Endothelial cell of umbilical vein (primary cell): ENCODE results near the gene IGSF9. TPM values are rescaled to one million over a fixed set of nuclear protein-coding genes. Genes with fewer than 3 reads are reported as not detected.

Experiments
- BruUV-seq: library from RNA; stranded (reverse); fragments of 400-500 nt; replicated peaks from 2 replicates; lab custom pipeline; 2021; lab: Mats Ljungman, UMichigan
- CTCF ChIA-PET: fragments of 300-600, 350-600 bp; sonication (Branson Sonifier 250); formaldehyde crosslinking; loops from one replicate; lab custom pipeline; 2021; ENCODE audit warnings: antibody characterized with exemption, inconsistent platforms; lab: Charles Lee
- POLR2A ChIA-PET: fragments of 300-600, 350-600 bp; sonication (Branson Sonifier 250); formaldehyde crosslinking; loops from one replicate; lab custom pipeline; 2021; ENCODE audit warnings: antibody characterized with exemption, inconsistent platforms; lab: Charles Lee
- DNase-seq: peaks from one replicate; pipeline ENCODE4 v3.0.0-alpha.2; 2011; ENCODE audit warnings: low read depth, low spot score
- FAIRE-seq: peaks from 2 replicates; lab custom pipeline; 2011; peaks lifted over from hg19 to GRCh38; lab: Jason Lieb, UNC
- H2AFZ ChIP-seq: 2 replicates; pipeline ENCODE4 v1.6.0; 2012; ENCODE audit warnings: low read depth, low read length, control low read depth, inconsistent platforms
- H3K27ac ChIP-seq: 2 replicates; pipeline ENCODE4 v1.5.1; 2011; ENCODE audit warnings: low read depth, mild to moderate bottlenecking, control low read depth, low read length, moderate library complexity; ENCODE audit not compliant: insufficient read depth
- H3K27me3 ChIP-seq, 2 experiments: 2 replicates each; pipeline versions ENCODE4 v1.6.0 to v1.6.1; 2011; ENCODE audit warnings: low read length in 2 of 2, mixed read lengths in 1 of 2; ENCODE audit not compliant: control insufficient read depth in 2 of 2, insufficient read depth in 2 of 2
- H3K36me3 ChIP-seq, 2 experiments: 2 replicates in 1 of 2; 3 replicates in 1 of 2; pipeline ENCODE4 v1.5.1; 2011; ENCODE audit warnings: low read length in 2 of 2, mild to moderate bottlenecking in 1 of 2, moderate library complexity in 1 of 2; ENCODE audit not compliant: control insufficient read depth in 2 of 2, insufficient read depth in 2 of 2; ENCODE audit errors: extremely low read depth in 1 of 2
- H3K4me1 ChIP-seq: 3 replicates; pipeline ENCODE4 v1.5.1; 2011; ENCODE audit warnings: mild to moderate bottlenecking, low read length; ENCODE audit not compliant: control insufficient read depth, insufficient read depth; ENCODE audit errors: extremely low read depth
- H3K4me2 ChIP-seq: 2 replicates; pipeline ENCODE4 v1.6.1; 2011; ENCODE audit warnings: low read length, control low read depth, mixed read lengths; ENCODE audit not compliant: insufficient read depth
- H3K4me3 ChIP-seq, 3 experiments: fragments of 200-600 bp in 1 of 3; sonication (generic), shearing (Covaris generic) in 1 of 3; replicated peaks in 1 of 3; 2 replicates each; pipeline ENCODE4 v1.5.1; 2011 to 2016; ENCODE audit warnings: control low read depth in 3 of 3, low read length in 3 of 3, mild to moderate bottlenecking in 2 of 3, inconsistent platforms in 1 of 3, low read depth in 1 of 3, moderate library complexity in 1 of 3; ENCODE audit not compliant: insufficient read depth in 1 of 3
- H3K79me2 ChIP-seq: 2 replicates; pipeline ENCODE4 v1.6.0; 2012; ENCODE audit warnings: low read length, inconsistent platforms; ENCODE audit not compliant: control insufficient read depth, insufficient read depth
- H3K9ac ChIP-seq: replicated peaks from 2 replicates; pipeline ENCODE3; 2011; ENCODE audit warnings: low read length, control low read depth; ENCODE audit not compliant: insufficient read depth; ENCODE audit errors: extremely low read depth
- H3K9me1 ChIP-seq: replicated peaks from 3 replicates; pipeline ENCODE4 v1.6.0; 2011; ENCODE audit warnings: mild to moderate bottlenecking, low read length; ENCODE audit not compliant: control insufficient read depth, insufficient read depth; ENCODE audit errors: extremely low read depth
- H3K9me3 ChIP-seq: replicated peaks from 2 replicates; pipeline ENCODE4 v1.5.1; 2012; ENCODE audit warnings: low read length, inconsistent platforms; ENCODE audit not compliant: control insufficient read depth, insufficient read depth
- H4K20me1 ChIP-seq: replicated peaks from 2 replicates; pipeline ENCODE3; 2011; ENCODE audit warnings: mild to moderate bottlenecking, low read length; ENCODE audit not compliant: control insufficient read depth, insufficient read depth; ENCODE audit errors: extremely low read depth
- CTCF ChIP-seq, 2 donors: IDR thresholded peaks; 1 replicate in 1 of 2; 2 replicates in 1 of 2; pipeline ENCODE4 v1.5.1; 2011; ENCODE audit warnings: low read length in 2 of 2, mild to moderate bottlenecking in 2 of 2, moderate library complexity in 2 of 2, control low read depth in 1 of 2, inconsistent platforms in 1 of 2, low read depth in 1 of 2; ENCODE audit not compliant: insufficient read depth in 1 of 2; ENCODE audit errors: extremely low read depth in 1 of 2
- EZH2 ChIP-seq: IDR thresholded peaks from 2 replicates; pipeline ENCODE4 v1.6.1; 2012; ENCODE audit warnings: borderline replicate concordance, low read depth, mild to moderate bottlenecking, moderate library complexity, low read length, inconsistent platforms; ENCODE audit not compliant: severe bottlenecking
- FOS ChIP-seq: IDR thresholded peaks from 2 replicates; pipeline ENCODE4 v1.6.1; 2011; ENCODE audit warnings: mild to moderate bottlenecking, low read length, moderate library complexity, borderline replicate concordance; ENCODE audit not compliant: insufficient read depth
- GATA2 ChIP-seq: IDR thresholded peaks from 2 replicates; pipeline ENCODE4 v1.7.0; 2011; ENCODE audit warnings: low read depth, mild to moderate bottlenecking, moderate library complexity, mixed read lengths, low read length; ENCODE audit not compliant: insufficient read length, insufficient read depth
- JUN ChIP-seq: IDR thresholded peaks from 2 replicates; pipeline ENCODE4 v1.6.1; 2011; ENCODE audit warnings: borderline replicate concordance, low read depth; ENCODE audit not compliant: insufficient read length, insufficient read depth
- MAX ChIP-seq: IDR thresholded peaks from 2 replicates; pipeline ENCODE4 v1.6.1; 2011; ENCODE audit not compliant: insufficient read depth, insufficient read length
- MYC ChIP-seq: IDR thresholded peaks from one replicate; pipeline ENCODE4 v1.6.1; 2011; ENCODE audit warnings: mild to moderate bottlenecking, low read depth, low read length
- POLR2A ChIP-seq: IDR thresholded peaks from 2 replicates; pipeline ENCODE4 v1.6.1; 2012; ENCODE audit warnings: low read depth, mild to moderate bottlenecking, control low read depth, low read length
- POLR2AphosphoS5 ChIP-seq: IDR thresholded peaks from 2 replicates; pipeline ENCODE4 v1.6.1; 2012; ENCODE audit warnings: low read depth, mild to moderate bottlenecking, control low read depth, low read length, moderate library complexity; ENCODE audit not compliant: insufficient read depth
- dilution Hi-C: fragments of 300-500 bp; cut with MboI; formaldehyde crosslinking; loops from one replicate; pipeline ENCODE4 v1.15.0; 2019; ENCODE audit warnings: low sequenced_read_pairs; ENCODE audit not compliant: extremely low pct_ligation_motif_present
- intact Hi-C: fragments of 100-400 bp; cut with micrococcal nuclease; formaldehyde crosslinking; loops from one replicate; pipeline ENCODE4 v1.10.0; 2022
- polyA plus RNA-seq, 4 experiments: library from polyadenylated mRNA; depleted of rRNA in 3 of 4; stranded (reverse) in 3 of 4; unstranded in 1 of 4; fragments of >200 nt; gene quantifications; 2 replicates each; pipeline versions ENCODE4 v1.2.1 to v1.2.3, GENCODE V29; 2011 to 2012; ENCODE audit warnings: missing spikeins in 1 of 4
- total RNA-seq: library from RNA; stranded (reverse); gene quantifications from 2 replicates; pipeline ENCODE4 v1.2.3, GENCODE V29; 2021

The IGSF9 gene
- total and polyA plus RNA-seq, 2 donors (not counting 3 experiments of a cell fraction or from before 2014, with no cell fraction given): 0.15 TPM

DNA sequence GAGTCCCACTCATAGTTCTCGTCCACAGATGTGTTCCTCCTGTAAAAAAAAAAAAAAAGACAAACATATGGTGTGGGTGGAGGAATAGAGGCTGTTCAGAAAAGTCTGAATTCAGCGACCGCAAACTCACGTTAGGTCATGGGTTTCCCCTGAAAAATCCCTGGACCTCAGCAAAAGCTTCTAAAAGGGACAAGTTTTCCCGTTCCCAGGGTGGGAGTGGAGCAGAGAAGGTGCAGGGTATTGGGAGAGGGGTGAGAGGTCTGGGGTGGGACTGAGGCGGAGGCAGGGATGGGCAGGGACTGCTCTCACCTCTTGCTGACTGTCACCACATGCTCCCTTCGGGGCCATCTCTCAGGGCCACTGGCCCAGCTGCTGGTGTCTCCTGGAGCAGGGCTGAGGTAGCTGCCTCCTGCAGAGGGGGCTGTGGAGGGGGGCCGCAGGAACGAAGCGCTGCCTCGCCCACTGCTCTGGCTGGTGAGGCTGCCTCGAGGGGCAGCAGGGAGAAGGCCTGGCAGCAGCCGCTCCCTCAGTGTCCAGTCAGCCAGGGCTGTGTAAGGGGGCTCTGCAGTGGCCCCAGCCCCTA lies 17.5 kb downstream of the IGSF9 start:
- DNase-seq (no peak), FAIRE-seq (no peak)
- H3K9me1 ChIP-seq: no peaks in the 10 kb centered on the region
- no peak overlapping the region for H2AFZ ChIP-seq
- H3K9me3 ChIP-seq: no peaks in the 10 kb centered on the region
- dilution Hi-C loops: no loop called here
- intact Hi-C loops: loop anchor here (10.0 kb wide), 1 partner anchor 1913 kb away; no protein-coding TSS in a partner anchor
- no peaks in the 10 kb centered on the region for H3K27me3 ChIP-seq
- no peaks in the 10 kb centered on the region for H4K20me1 ChIP-seq
- H3K9ac ChIP-seq: no peak overlapping the region
- BruUV-seq: no TSS peak
- H3K4me3 ChIP-seq: no peak overlapping the region
- ChIA-PET POLR2A (no interaction called here), CTCF (interaction anchor here (7.5 kb wide), 1 partner anchor 37 kb away, joined by 71 read pairs; no protein-coding TSS in a partner anchor)
- no peak overlapping the region for H3K4me2 ChIP-seq
- H3K27ac ChIP-seq: no peak overlapping the region
- peaks cover 23% of the 10 kb centered on the region for H3K79me2 ChIP-seq
- peaks cover 8% of the 10 kb centered on the region for H3K4me1 ChIP-seq
- H3K36me3 ChIP-seq: no peaks in the 10 kb centered on the region
- no peak for TF ChIP-seq MAX
- no peak for TF ChIP-seq EZH2
- no peak for TF ChIP-seq MYC
- TF ChIP-seq GATA2: no peak
- TF ChIP-seq JUN: no peak

DNA sequence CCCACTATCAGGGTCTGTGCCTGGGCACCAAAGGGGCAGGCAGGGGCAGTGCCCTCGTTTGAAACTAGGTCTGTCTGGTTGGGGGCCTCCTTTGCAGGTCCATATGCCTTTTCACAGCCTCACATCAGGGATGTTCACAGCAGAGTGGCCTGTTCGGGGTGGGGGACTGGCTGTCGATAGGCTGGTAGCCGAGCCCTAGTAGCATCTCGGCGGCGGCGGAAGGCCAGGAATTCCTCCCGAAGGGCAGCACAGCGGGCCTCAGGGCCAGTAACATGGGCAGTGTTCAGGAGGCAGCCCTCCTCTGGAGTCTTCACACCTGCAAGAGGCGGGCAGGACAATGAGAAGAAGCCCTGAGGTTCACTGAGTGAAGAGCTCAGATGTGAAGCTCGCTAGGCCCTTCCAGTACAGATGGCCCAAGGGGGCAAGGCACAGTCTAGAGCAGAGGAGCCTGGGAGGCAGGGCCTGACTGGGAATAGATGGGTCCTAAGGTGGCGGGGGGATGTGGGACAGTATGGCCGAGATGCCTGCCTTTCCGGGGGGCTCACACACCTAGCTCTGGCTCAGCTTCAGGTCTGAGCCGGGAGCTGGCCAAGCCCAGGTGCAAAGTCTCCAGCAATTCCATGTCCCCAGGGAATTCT lies 18.1 kb downstream of the IGSF9 start:
- TF ChIP-seq GATA2 (no peak), CTCF (IDR thresholded peaks at IDR 0.05; ENCODE audit: extremely low read depth in 1 of 2, insufficient read depth in 1 of 2, low read depth in 1 of 2, low read length in 2 of 2) (no peak), FOS (no peak), JUN (no peak), POLR2AphosphoS5 (no peak), MYC (no peak), MAX (no peak), EZH2 (no peak), POLR2A (no peak)
- ChIA-PET POLR2A (no interaction called here), CTCF (interaction anchor here (7.5 kb wide), 1 partner anchor 36 kb away, joined by 71 read pairs; no protein-coding TSS in a partner anchor)
- no peaks in the 10 kb centered on the region for H3K9me1 ChIP-seq
- peaks cover 14% of the 10 kb centered on the region for H3K4me1 ChIP-seq
- no peak overlapping the region for H2AFZ ChIP-seq
- H3K9ac ChIP-seq: no peak overlapping the region
- H3K4me3 ChIP-seq: no peak overlapping the region
- DNase-seq: no peak
- H4K20me1 ChIP-seq: no peaks in the 10 kb centered on the region
- no peaks in the 10 kb centered on the region for H3K36me3 ChIP-seq
- H3K27me3 ChIP-seq: no peaks in the 10 kb centered on the region
- intact Hi-C loops (loop anchor here (10.0 kb wide), 1 partner anchor 1913 kb away; no protein-coding TSS in a partner anchor), dilution Hi-C loops (no loop called here)
- H3K27ac ChIP-seq: no peak overlapping the region
- no peak overlapping the region for H3K4me2 ChIP-seq
- H3K79me2 ChIP-seq: peaks cover 29% of the 10 kb centered on the region
- no peaks in the 10 kb centered on the region for H3K9me3 ChIP-seq
- no TSS peak for BruUV-seq
- no peak for FAIRE-seq
